HCT116 (cell line): Measurements from ENCODE around the gene HOXA2. TPM values are rescaled to one million over a fixed set of nuclear protein-coding genes. Genes with fewer than 3 reads are reported as not detected.

Experiments used
- ATAC-seq: fragments of 200-7000 bp; cut with Tn5 transposase; 2 replicates; pipeline ENCODE4 v1.9.1; 2020; ENCODE audit warnings: mild to moderate bottlenecking, moderate library complexity
- BruUV-seq: library from RNA; stranded (reverse); fragments of 400-500 nt; replicated peaks from 2 replicates; lab custom pipeline; 2021; lab: Mats Ljungman, UMichigan
- CTCF ChIA-PET: fragments of 300-600 bp; sonication (Branson Sonifier 250); formaldehyde crosslinking; loops from one replicate; lab custom pipeline; 2021; ENCODE audit warnings: antibody characterized with exemption; lab: Charles Lee
- POLR2A ChIA-PET: fragments of 300-600, 350-600 bp; sonication (Branson Sonifier 250); formaldehyde crosslinking; loops from one replicate; lab custom pipeline; 2021; ENCODE audit warnings: antibody characterized with exemption; lab: Charles Lee
- RAD21 ChIA-PET, 2 experiments: fragments of 300-600 bp; sonication (Branson Sonifier 250); formaldehyde crosslinking; loops; one replicate each; lab custom pipeline; 2023; ENCODE audit warnings: low total read pairs in 2 of 2; ENCODE audit not compliant: uncharacterized antibody in 2 of 2, unreplicated experiment in 2 of 2, low non-redundant PET in 1 of 2; lab: Charles Lee
- DNase-seq: peaks from one replicate; pipeline ENCODE4 v3.0.0-alpha.2; 2010; ENCODE audit warnings: low read depth, low spot score
- H2AFZ ChIP-seq: fragments of 200-600 bp; shearing (Covaris generic), sonication (generic); 2 replicates; pipeline ENCODE4 v1.6.1; 2017; ENCODE audit warnings: low read depth, mixed run types, mixed read lengths, antibody characterized with exemption, low read length; ENCODE audit not compliant: poor library complexity, severe bottlenecking
- H3K27ac ChIP-seq: 2 replicates; pipeline ENCODE4 v1.5.1; 2012; ENCODE audit warnings: low read depth, low read length
- H3K27me3 ChIP-seq: fragments of 200-600 bp; sonication (generic); 2 replicates; pipeline ENCODE4 v1.6.1; 2016; ENCODE audit warnings: mixed run types, low read length, mixed read lengths; ENCODE audit not compliant: insufficient read depth
- H3K36me3 ChIP-seq, 2 experiments: fragments of 200-500 bp in 1 of 2; fragments of 200-600 bp in 1 of 2; sonication (Bioruptor generic) in 1 of 2; sonication (generic) in 1 of 2; 2 replicates each; pipeline versions ENCODE4 v1.5.1 to v1.6.1; 2014 to 2016; ENCODE audit warnings: low read length in 2 of 2, inconsistent platforms in 1 of 2, mixed read lengths in 1 of 2, mixed run types in 1 of 2; ENCODE audit not compliant: insufficient read depth in 2 of 2, control insufficient read depth in 1 of 2
- H3K4me1 ChIP-seq, 2 experiments: fragments of 200-600 bp in 1 of 2; sonication (generic) in 1 of 2; 2 replicates each; pipeline versions ENCODE4 v1.5.1 to v1.6.1; 2012 to 2017; ENCODE audit warnings: low read length in 2 of 2, inconsistent platforms in 1 of 2, mild to moderate bottlenecking in 1 of 2, mixed read lengths in 1 of 2, mixed run types in 1 of 2, moderate library complexity in 1 of 2; ENCODE audit not compliant: insufficient read depth in 2 of 2, control insufficient read depth in 1 of 2
- H3K4me2 ChIP-seq: fragments of 200-600 bp; sonication (generic); 2 replicates; pipeline ENCODE4 v1.6.1; 2017; ENCODE audit warnings: mixed run types, low read length, mixed read lengths
- H3K4me3 ChIP-seq, 2 experiments: fragments of 200-600 bp in 1 of 2; sonication (generic) in 1 of 2; replicated peaks in 1 of 2; 2 replicates each; pipeline ENCODE4 v1.5.1; 2011 to 2016; ENCODE audit warnings: low read length in 2 of 2, control low read depth in 1 of 2, low read depth in 1 of 2, mild to moderate bottlenecking in 1 of 2, mixed read lengths in 1 of 2, mixed run types in 1 of 2
- H3K79me2 ChIP-seq: fragments of 200-600 bp; sonication (generic); 2 replicates; pipeline ENCODE4 v1.6.1; 2017; ENCODE audit warnings: mild to moderate bottlenecking, mixed run types, low read length, moderate library complexity, mixed read lengths; ENCODE audit not compliant: insufficient read depth
- H3K9ac ChIP-seq: fragments of 200-600 bp; sonication (generic); 2 replicates; pipeline ENCODE4 v1.6.1; 2016; ENCODE audit warnings: low read length, mixed read lengths
- H3K9me2 ChIP-seq: fragments of 200-600 bp; sonication (generic), shearing (Covaris generic); 2 replicates; pipeline ENCODE4 v1.6.1; 2017; ENCODE audit warnings: mixed run types, mild to moderate bottlenecking, moderate library complexity; ENCODE audit not compliant: insufficient read depth
- H3K9me3 ChIP-seq, 2 experiments: fragments of 200-500 bp in 1 of 2; fragments of 200-600 bp in 1 of 2; sonication (Bioruptor generic) in 1 of 2; sonication (generic) in 1 of 2; 2 replicates each; pipeline ENCODE4 v1.6.1; 2014 to 2017; ENCODE audit warnings: low read length in 2 of 2, mixed read lengths in 2 of 2, inconsistent platforms in 1 of 2, low read depth in 1 of 2, mild to moderate bottlenecking in 1 of 2, mixed run types in 1 of 2, moderate library complexity in 1 of 2; ENCODE audit not compliant: control insufficient read depth in 1 of 2, insufficient read depth in 1 of 2
- H4K20me1 ChIP-seq: fragments of 200-600 bp; sonication (generic), shearing (Covaris generic); 2 replicates; pipeline ENCODE4 v1.6.1; 2017; ENCODE audit warnings: mixed run types, mild to moderate bottlenecking, moderate library complexity; ENCODE audit not compliant: insufficient read depth
- EZH2phosphoT487 ChIP-seq: fragments of 200-600 bp; IDR thresholded peaks from 2 replicates; pipeline ENCODE4 v1.6.1; 2018; ENCODE audit warnings: antibody characterized with exemption, borderline replicate concordance
- SIN3A ChIP-seq: IDR thresholded peaks from 2 replicates; pipeline ENCODE4 v1.6.1; 2012; ENCODE audit warnings: low read depth
- ZFX ChIP-seq: fragments of 450-650 bp; IDR thresholded peaks from 2 replicates; pipeline ENCODE4 v1.6.1; 2017
- intact Hi-C: fragments of 100-400 bp; cut with micrococcal nuclease; formaldehyde crosslinking; loops from 2 replicates; pipeline ENCODE4 v1.10.0; 2022
- total RNA-seq: library from RNA; stranded (reverse); gene quantifications from one replicate; pipeline ENCODE4 v1.2.1, GENCODE V29; 2021; ENCODE audit not compliant: unreplicated experiment
- TF ChIP-seq, protein P1 (sequence below), 3 experiments: fragments of 200-600 bp in 1 of 3; sonication (generic) in 1 of 3; IDR thresholded peaks in 2 of 3; conservative IDR thresholded peaks in 1 of 3; 2 replicates each; pipeline ENCODE4 v1.5.1; 2012 to 2017; ENCODE audit warnings: low read depth in 2 of 3, low read length in 2 of 3, antibody characterized with exemption in 1 of 3, borderline replicate concordance in 1 of 3, control low read depth in 1 of 3, mild to moderate bottlenecking in 1 of 3, mixed read lengths in 1 of 3, mixed run types in 1 of 3, moderate library complexity in 1 of 3; ENCODE audit not compliant: insufficient read depth in 1 of 3

Gene HOXA2
- total RNA-seq, 1 experiment from 2014 or later = 0.57 TPM

DNA sequence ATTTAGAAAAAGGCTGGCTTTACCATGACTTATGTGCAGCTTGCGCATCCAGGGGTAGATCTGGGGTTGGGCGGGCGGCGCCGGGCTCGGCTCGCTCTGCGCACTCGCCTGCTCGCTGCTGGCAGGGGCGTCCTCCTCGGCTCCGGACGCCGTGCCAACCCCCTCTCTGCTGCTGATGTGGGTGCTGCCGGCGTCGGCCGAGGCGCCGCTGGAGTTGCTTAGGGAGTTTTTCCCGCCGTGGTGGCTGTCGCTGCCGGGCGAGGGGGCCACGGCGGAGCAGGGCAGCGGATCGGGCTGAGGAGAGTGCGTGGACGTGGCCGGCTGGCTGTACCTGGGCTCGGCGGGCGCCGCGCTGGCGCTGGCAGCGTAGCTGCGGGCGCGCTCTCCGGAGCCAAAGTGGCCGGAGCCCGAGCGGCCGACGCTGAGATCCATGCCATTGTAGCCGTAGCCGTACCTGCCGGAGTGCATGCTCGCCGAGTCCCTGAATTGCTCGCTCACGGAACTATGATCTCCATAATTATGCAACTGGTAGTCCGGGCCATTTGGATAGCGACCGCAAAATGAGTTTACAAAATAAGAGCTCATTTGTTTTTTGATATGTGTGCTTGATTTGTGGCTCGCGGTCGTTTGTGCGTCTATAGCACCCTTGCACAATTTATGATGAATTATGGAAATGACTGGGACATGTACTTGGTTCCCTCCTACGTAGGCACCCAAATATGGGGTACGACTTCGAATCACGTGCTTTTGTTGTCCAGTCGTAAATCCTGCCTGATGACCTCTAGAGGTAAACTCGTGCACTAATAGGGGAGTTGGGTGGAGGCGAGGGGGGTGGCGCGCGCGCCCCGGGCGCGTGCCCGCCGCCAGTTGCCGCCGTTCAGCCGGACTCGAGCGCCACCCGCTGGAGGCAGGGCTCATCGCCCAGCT, 40.8 kb upstream of the HOXA2 start, which contains the start of gene HOXA5:
Gene HOXA5 (minus strand): TSS at position 659 of the 927 bp plus-strand sequence. CDS start 74 bp downstream, at position 585.
- ChIA-PET CTCF (no interaction called here), RAD21 (no interaction called here), POLR2A (no interaction called here)
- Histone ChIP-seq H3K4me3 (no peak within 1 kb of the TSS), H3K9me2 (no peaks in the 10 kb centered on the region), H3K4me2 (no peak within 1 kb of the TSS), H3K4me1 (peaks cover 6 to 12% of the 10 kb centered on the region in 2 experiments; a peak in 3 of 4 replicates), H3K9ac (no peak within 1 kb of the TSS), H3K27ac (no peak within 1 kb of the TSS), H3K27me3 (no peaks in the 10 kb centered on the region), H2AFZ (no peak within 1 kb of the TSS), H3K9me3 (no peaks in the 10 kb centered on the region), H3K79me2 (peaks cover 12% of the 10 kb centered on the region), H4K20me1 (no peaks in the 10 kb centered on the region), H3K36me3 (peaks cover 8 to 12% of the 10 kb centered on the region in 2 experiments; a peak in 3 of 4 replicates)
- BruUV-seq = no TSS peak
- DNase-seq = no peak
- ATAC-seq = no peak
- intact Hi-C loops = no loop called here
- TF ChIP-seq, protein P1, sequence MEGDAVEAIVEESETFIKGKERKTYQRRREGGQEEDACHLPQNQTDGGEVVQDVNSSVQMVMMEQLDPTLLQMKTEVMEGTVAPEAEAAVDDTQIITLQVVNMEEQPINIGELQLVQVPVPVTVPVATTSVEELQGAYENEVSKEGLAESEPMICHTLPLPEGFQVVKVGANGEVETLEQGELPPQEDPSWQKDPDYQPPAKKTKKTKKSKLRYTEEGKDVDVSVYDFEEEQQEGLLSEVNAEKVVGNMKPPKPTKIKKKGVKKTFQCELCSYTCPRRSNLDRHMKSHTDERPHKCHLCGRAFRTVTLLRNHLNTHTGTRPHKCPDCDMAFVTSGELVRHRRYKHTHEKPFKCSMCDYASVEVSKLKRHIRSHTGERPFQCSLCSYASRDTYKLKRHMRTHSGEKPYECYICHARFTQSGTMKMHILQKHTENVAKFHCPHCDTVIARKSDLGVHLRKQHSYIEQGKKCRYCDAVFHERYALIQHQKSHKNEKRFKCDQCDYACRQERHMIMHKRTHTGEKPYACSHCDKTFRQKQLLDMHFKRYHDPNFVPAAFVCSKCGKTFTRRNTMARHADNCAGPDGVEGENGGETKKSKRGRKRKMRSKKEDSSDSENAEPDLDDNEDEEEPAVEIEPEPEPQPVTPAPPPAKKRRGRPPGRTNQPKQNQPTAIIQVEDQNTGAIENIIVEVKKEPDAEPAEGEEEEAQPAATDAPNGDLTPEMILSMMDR (IDR thresholded peaks at IDR 0.05 in 2 of 3, conservative IDR thresholded peaks at IDR 0.05 in 1 of 3; ENCODE audit: borderline replicate concordance in 1 of 3, insufficient read depth in 1 of 3, low read depth in 2 of 3, low read length in 2 of 3) = peak in 1 of 3 experiments; percentile 59; a peak in 2 of 6 replicates
- TF ChIP-seq EZH2phosphoT487 = no peak

DNA sequence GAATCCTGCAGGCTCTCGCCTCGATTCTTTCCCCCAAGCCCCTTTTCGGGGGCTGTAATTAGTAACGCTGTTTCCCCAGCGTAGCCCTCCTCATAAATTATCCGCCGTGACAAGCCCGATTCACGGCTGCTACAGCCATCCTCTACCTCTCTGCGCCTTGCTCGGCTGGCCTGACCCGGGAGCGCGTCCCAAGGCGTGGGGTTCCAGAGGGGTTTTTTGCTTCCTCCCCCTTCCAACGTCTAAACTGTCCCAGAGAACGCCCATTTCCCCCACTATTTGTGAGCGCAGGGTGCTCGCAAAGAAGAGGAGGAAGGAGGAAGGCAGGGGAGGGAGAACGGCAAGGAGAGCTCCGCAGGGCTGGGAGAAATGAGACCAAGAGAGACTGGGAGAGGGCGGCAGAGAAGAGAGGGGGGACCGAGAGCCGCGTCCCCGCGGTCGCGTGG, 40.1 kb upstream of the HOXA2 start:
- CTCF ChIA-PET = no interaction called here
- no peaks in the 10 kb centered on the region for H3K27me3 ChIP-seq
- H3K4me3 ChIP-seq = no peak overlapping the region
- peaks cover 6 to 14% of the 10 kb centered on the region in 2 experiments; a peak in 3 of 4 replicates for H3K4me1 ChIP-seq
- no TSS peak for BruUV-seq
- peaks cover 7% of the 10 kb centered on the region; the same call in 1 of the 2 replicates for H3K79me2 ChIP-seq
- no peak overlapping the region for H3K4me2 ChIP-seq
- RAD21 ChIA-PET = no interaction called here
- no peak for TF ChIP-seq SIN3A
- TF ChIP-seq ZFX = no peak
- H3K9me3 ChIP-seq = no peaks in the 10 kb centered on the region
- no peak overlapping the region for H3K27ac ChIP-seq
- POLR2A ChIA-PET = no interaction called here
- H4K20me1 ChIP-seq = no peaks in the 10 kb centered on the region
- ATAC-seq (no peak), DNase-seq (no peak)
- peaks cover 8 to 12% of the 10 kb centered on the region in 2 experiments; a peak in 3 of 4 replicates for H3K36me3 ChIP-seq
- no peak overlapping the region for H3K9ac ChIP-seq
- no peak overlapping the region for H2AFZ ChIP-seq
- no peaks in the 10 kb centered on the region for H3K9me2 ChIP-seq
- intact Hi-C loops = no loop called here
